GM23248 (cell line): ENCODE measurements around the gene GRID2. TPM values are rescaled to one million over a fixed set of nuclear protein-coding genes. Genes with fewer than 3 reads are reported as not detected.

ENCODE experiments used
- DNase-seq: peaks from one replicate; pipeline ENCODE4 v3.0.0-alpha.2; 2015
- H2AFZ ChIP-seq: fragments of 200-600 bp; sonication (generic); 2 replicates; pipeline ENCODE4 v1.6.1; 2016; ENCODE audit warnings: antibody characterized with exemption
- H3F3A ChIP-seq: fragments of 200-600 bp; sonication (generic); 2 replicates; pipeline ENCODE4 v1.6.1; 2016; ENCODE audit warnings: mild to moderate bottlenecking, antibody characterized with exemption, mixed run types; ENCODE audit not compliant: insufficient read depth
- H3K27ac ChIP-seq: fragments of 200-600 bp; sonication (generic); 2 replicates; pipeline ENCODE4 v1.5.1; 2016; ENCODE audit warnings: mild to moderate bottlenecking
- H3K27me3 ChIP-seq: fragments of 200-600 bp; sonication (generic); replicated peaks from 2 replicates; pipeline ENCODE4 v1.6.1; 2016; ENCODE audit warnings: mild to moderate bottlenecking; ENCODE audit not compliant: insufficient read depth
- H3K36me3 ChIP-seq: fragments of 200-600 bp; sonication (generic); 2 replicates; pipeline ENCODE4 v1.6.1; 2016; ENCODE audit warnings: low read depth, mild to moderate bottlenecking
- H3K4me1 ChIP-seq: fragments of 200-600 bp; sonication (generic); 2 replicates; pipeline ENCODE4 v1.6.1; 2016; ENCODE audit warnings: mild to moderate bottlenecking; ENCODE audit not compliant: insufficient read depth
- H3K4me2 ChIP-seq: fragments of 200-600 bp; sonication (generic); one replicate; pipeline ENCODE4 v1.6.1; 2016; ENCODE audit warnings: mild to moderate bottlenecking; ENCODE audit not compliant: unreplicated experiment
- H3K4me3 ChIP-seq: fragments of 200-600 bp; sonication (generic); 2 replicates; pipeline ENCODE4 v1.5.1; 2016; ENCODE audit warnings: mild to moderate bottlenecking
- H3K79me2 ChIP-seq: fragments of 200-600 bp; sonication (generic); 2 replicates; pipeline ENCODE4 v1.6.1; 2016; ENCODE audit warnings: mild to moderate bottlenecking; ENCODE audit not compliant: insufficient read depth
- H3K9ac ChIP-seq: fragments of 200-600 bp; sonication (generic); 2 replicates; pipeline ENCODE4 v1.6.1; 2016; ENCODE audit warnings: mild to moderate bottlenecking
- H3K9me2 ChIP-seq: fragments of 200-600 bp; sonication (generic); 2 replicates; pipeline ENCODE4 v1.6.1; 2016; ENCODE audit warnings: mixed run types, mild to moderate bottlenecking, moderate library complexity; ENCODE audit not compliant: insufficient read depth
- H3K9me3 ChIP-seq: fragments of 200-600 bp; sonication (generic); one replicate; pipeline ENCODE4 v1.6.1; 2017; ENCODE audit warnings: low read depth
- H4K20me1 ChIP-seq: fragments of 200-600 bp; sonication (generic); 2 replicates; pipeline ENCODE4 v1.6.0; 2016; ENCODE audit not compliant: insufficient read depth
- EZH2 ChIP-seq: fragments of 200-600 bp; sonication (generic); IDR thresholded peaks from 2 replicates; pipeline ENCODE4 v1.6.1; 2018; ENCODE audit warnings: antibody characterized with exemption, mild to moderate bottlenecking; ENCODE audit not compliant: insufficient read depth, poor library complexity, severe bottlenecking
- EZH2phosphoT487 ChIP-seq: fragments of 200-600 bp; sonication (generic); IDR thresholded peaks from 2 replicates; pipeline ENCODE4 v1.6.1; 2018; ENCODE audit warnings: antibody characterized with exemption, moderate library complexity, mild to moderate bottlenecking, low read depth; ENCODE audit not compliant: insufficient read depth
- WGBS, 2 experiments: methylation state at CpG; one replicate each; pipeline ENCODE4 v1.1.6; 2015 to 2017; ENCODE audit warnings: low lambda C conversion rate in 2 of 2, low coverage in 1 of 2; ENCODE audit errors: missing lambda C conversion rate in 2 of 2; 5-methylcytosine and 5-hydroxymethylcytosine counted together
- in situ Hi-C: fragments of 300-500 bp; cut with MboI; formaldehyde crosslinking; loops from 2 replicates; pipeline ENCODE4 v1.15.0; 2020
- polyA plus RNA-seq: library from polyadenylated mRNA; unstranded; fragments of >200 nt; fragmentation: Nextera tagmentation; extraction: Ambion mirVana; gene quantifications from 2 replicates; pipeline ENCODE4 v1.2.1, GENCODE V29; 2016
- total RNA-seq: library from RNA; depleted of rRNA; stranded (reverse); fragments of >200 nt; shearing (Covaris generic); gene quantifications from 2 replicates; pipeline ENCODE4 v1.2.3, GENCODE V29; 2014

The GRID2 gene
- total and polyA plus RNA-seq, 2 experiments from 2014 or later = not detected

- WGBS, 2 experiments = 58 to 75% methylated on average over 2 of the region's 2 CpGs
- no peaks in the 10 kb centered on the region for H3K36me3 ChIP-seq
- DNase-seq = no peak
- no peaks in the 10 kb centered on the region for H3K4me1 ChIP-seq
- H3K27ac ChIP-seq = no peak overlapping the region
- H3K9me2 ChIP-seq = no peaks in the 10 kb centered on the region
- H3K9me3 ChIP-seq = no peaks in the 10 kb centered on the region
- H2AFZ ChIP-seq = no peak overlapping the region
- H3K27me3 ChIP-seq = no peaks in the 10 kb centered on the region
- H3K79me2 ChIP-seq = no peaks in the 10 kb centered on the region
- no peaks in the 10 kb centered on the region for H3F3A ChIP-seq
- no peak for TF ChIP-seq EZH2
- TF ChIP-seq EZH2phosphoT487 = no peak
- H3K4me3 ChIP-seq = no peak overlapping the region
- in situ Hi-C loops = no loop called here
- no peak overlapping the region for H3K4me2 ChIP-seq
- no peak overlapping the region for H3K9ac ChIP-seq
- H4K20me1 ChIP-seq = no peaks in the 10 kb centered on the region
Observed at GRCh38 chr4:93065790-93066189, 762.0 kb downstream of the GRID2 start.

GRCh38 chr4:93066749-93067148 lies 763.0 kb downstream of the GRID2 start:
- Histone ChIP-seq H2AFZ (no peak overlapping the region), H3K27ac (no peak overlapping the region), H3K9ac (no peak overlapping the region), H3K36me3 (no peaks in the 10 kb centered on the region), H3K4me3 (no peak overlapping the region), H4K20me1 (no peaks in the 10 kb centered on the region), H3K4me1 (no peaks in the 10 kb centered on the region), H3F3A (no peaks in the 10 kb centered on the region), H3K9me2 (no peaks in the 10 kb centered on the region), H3K9me3 (no peaks in the 10 kb centered on the region), H3K79me2 (no peaks in the 10 kb centered on the region), H3K4me2 (no peak overlapping the region), H3K27me3 (no peaks in the 10 kb centered on the region)
- no peak for DNase-seq
- in situ Hi-C loops = no loop called here
- TF ChIP-seq EZH2phosphoT487 (no peak), EZH2 (no peak)
- 44 to 50% methylated on average over 1 of the region's 1 CpG for WGBS, 2 experiments

- no peaks in the 10 kb centered on the region for H3K27me3 ChIP-seq
- in situ Hi-C loops = no loop called here
- H3K4me1 ChIP-seq = no peaks in the 10 kb centered on the region
- H3K27ac ChIP-seq = no peak overlapping the region
- H3K79me2 ChIP-seq = no peaks in the 10 kb centered on the region
- H3K9me2 ChIP-seq = no peaks in the 10 kb centered on the region
- no peak for TF ChIP-seq EZH2phosphoT487
- no peak for TF ChIP-seq EZH2
- no peak overlapping the region for H2AFZ ChIP-seq
- no peak overlapping the region for H3K4me2 ChIP-seq
- no peak for DNase-seq
- no peaks in the 10 kb centered on the region for H3K9me3 ChIP-seq
- H3K9ac ChIP-seq = no peak overlapping the region
- no peaks in the 10 kb centered on the region for H3F3A ChIP-seq
- H4K20me1 ChIP-seq = no peaks in the 10 kb centered on the region
- no peak overlapping the region for H3K4me3 ChIP-seq
- H3K36me3 ChIP-seq = no peaks in the 10 kb centered on the region
Observed at GRCh38 chr4:93072292-93072691, 768.5 kb downstream of the GRID2 start.

- Histone ChIP-seq H3K4me1 (no peaks in the 10 kb centered on the region), H3K4me2 (no peak overlapping the region), H3K27me3 (no peaks in the 10 kb centered on the region), H3K79me2 (no peaks in the 10 kb centered on the region), H4K20me1 (no peaks in the 10 kb centered on the region), H3K36me3 (no peaks in the 10 kb centered on the region), H2AFZ (no peak overlapping the region), H3K9me3 (no peaks in the 10 kb centered on the region), H3F3A (no peaks in the 10 kb centered on the region), H3K9ac (no peak overlapping the region), H3K27ac (no peak overlapping the region), H3K9me2 (no peaks in the 10 kb centered on the region), H3K4me3 (no peak overlapping the region)
- TF ChIP-seq EZH2phosphoT487 (no peak), EZH2 (no peak)
- in situ Hi-C loops = no loop called here
- 12 to 27% methylated on average over 2 of the region's 2 CpGs for WGBS, 2 experiments
- no peak for DNase-seq
Observed at GRCh38 chr4:93080316-93080715, 776.5 kb downstream of the GRID2 start.
